IMR-90 (cell line): ENCODE results near the gene TPM2. TPM values are rescaled to one million over a fixed set of nuclear protein-coding genes. Genes with fewer than 3 reads are reported as not detected.

Experiments
- ATAC-seq: fragments of 200-7000 bp; cut with Tn5 transposase; 2 replicates; pipeline ENCODE4 v1.9.1; 2020; ENCODE audit warnings: low read depth, mild to moderate bottlenecking, moderate library complexity
- BruUV-seq: library from RNA; stranded (reverse); fragments of 400-500 nt; replicated peaks from 2 replicates; lab custom pipeline; 2021; lab: Mats Ljungman, UMichigan
- CTCF ChIA-PET: fragments of 300-600 bp; formaldehyde crosslinking; extraction: SDS; loops from one replicate; lab custom pipeline; 2021; ENCODE audit warnings: antibody characterized with exemption; lab: Yijun Ruan, JAX
- POLR2A ChIA-PET: fragments of 300-600 bp; sonication (Branson Sonifier 250); formaldehyde crosslinking; loops from one replicate; lab custom pipeline; 2022; ENCODE audit warnings: antibody characterized with exemption; ENCODE audit not compliant: unreplicated experiment; lab: Charles Lee
- DNase-seq: peaks from one replicate; pipeline ENCODE4 v3.0.0; 2013
- H2AFZ ChIP-seq: replicated peaks from 2 replicates; pipeline ENCODE3; 2013; ENCODE audit warnings: low read length, mild to moderate bottlenecking; ENCODE audit not compliant: poor library complexity
- H2AK5ac ChIP-seq: 2 replicates; pipeline ENCODE4 v1.6.1; 2013; ENCODE audit warnings: low read depth, low read length, inconsistent platforms
- H2AK9ac ChIP-seq: replicated peaks from 2 replicates; pipeline ENCODE3; 2013; ENCODE audit warnings: mild to moderate bottlenecking, low read depth, low read length, moderate library complexity; ENCODE audit not compliant: poor library complexity
- H2BK120ac ChIP-seq: 2 replicates; pipeline ENCODE4 v1.6.1; 2013; ENCODE audit warnings: low read depth, low read length, inconsistent platforms
- H2BK15ac ChIP-seq: 3 replicates; pipeline ENCODE4 v1.6.1; 2013; ENCODE audit warnings: low read depth, low read length, inconsistent platforms
- H2BK20ac ChIP-seq: 2 replicates; pipeline ENCODE4 v1.6.1; 2013; ENCODE audit warnings: low read depth, mild to moderate bottlenecking, inconsistent platforms, low read length, moderate library complexity
- H2BK5ac ChIP-seq: 2 replicates; pipeline ENCODE4 v1.6.1; 2013; ENCODE audit warnings: mild to moderate bottlenecking, low read depth, low read length, inconsistent platforms; ENCODE audit not compliant: poor library complexity, severe bottlenecking
- H3K14ac ChIP-seq: replicated peaks from 2 replicates; pipeline ENCODE4 v1.6.1; 2013; ENCODE audit warnings: low read depth, low read length, inconsistent platforms
- H3K18ac ChIP-seq: 2 replicates; pipeline ENCODE4 v1.6.1; 2013; ENCODE audit warnings: low read depth, low read length, control low read depth
- H3K23ac ChIP-seq: 2 replicates; pipeline ENCODE4 v1.6.1; 2013; ENCODE audit warnings: low read depth, low read length, inconsistent platforms
- H3K27ac ChIP-seq: 2 replicates; pipeline ENCODE4 v1.5.1; 2013; ENCODE audit warnings: mild to moderate bottlenecking, control low read depth, low read length; ENCODE audit not compliant: insufficient read depth
- H3K27me3 ChIP-seq: 2 replicates; pipeline ENCODE4 v1.6.1; 2013; ENCODE audit warnings: low read length; ENCODE audit not compliant: control insufficient read depth, insufficient read depth
- H3K36me3 ChIP-seq: 2 replicates; pipeline ENCODE4 v1.6.1; 2013; ENCODE audit warnings: low read length, mixed read lengths; ENCODE audit not compliant: control insufficient read depth, insufficient read depth
- H3K4ac ChIP-seq: 2 replicates; pipeline ENCODE4 v1.6.1; 2013; ENCODE audit warnings: low read depth, low read length, inconsistent platforms
- H3K4me1 ChIP-seq: 2 replicates; pipeline ENCODE4 v1.6.1; 2013; ENCODE audit warnings: low read length, mixed read lengths; ENCODE audit not compliant: control insufficient read depth, insufficient read depth
- H3K4me2 ChIP-seq: 2 replicates; pipeline ENCODE4 v1.6.1; 2013; ENCODE audit warnings: low read depth, mild to moderate bottlenecking, control low read depth, low read length, moderate library complexity
- H3K4me3 ChIP-seq: 2 replicates; pipeline ENCODE4 v1.5.1; 2013; ENCODE audit warnings: low read depth, mild to moderate bottlenecking, control low read depth, low read length, moderate library complexity; ENCODE audit not compliant: insufficient read depth
- H3K56ac ChIP-seq: 2 replicates; pipeline ENCODE4 v1.6.1; 2013; ENCODE audit warnings: low read length, inconsistent platforms; ENCODE audit not compliant: insufficient read depth; ENCODE audit errors: extremely low read depth
- H3K79me1 ChIP-seq, 2 experiments: 2 replicates each; pipeline ENCODE4 v1.6.1; 2013; ENCODE audit warnings: low read length in 2 of 2, inconsistent platforms in 1 of 2, low read depth in 1 of 2
- H3K9ac ChIP-seq: 2 replicates; pipeline ENCODE4 v1.6.1; 2013; ENCODE audit warnings: low read depth, low read length, control low read depth
- H3K9me1 ChIP-seq: 2 replicates; pipeline ENCODE4 v1.6.1; 2013; ENCODE audit warnings: low read length, inconsistent platforms; ENCODE audit not compliant: insufficient read depth
- H3K9me3 ChIP-seq: 2 replicates; pipeline ENCODE4 v1.6.1; 2013; ENCODE audit warnings: low read length; ENCODE audit not compliant: control insufficient read depth, insufficient read depth
- H4K20me1 ChIP-seq: 2 replicates; pipeline ENCODE4 v1.6.1; 2013; ENCODE audit warnings: low read length, inconsistent platforms; ENCODE audit not compliant: insufficient read depth
- H4K5ac ChIP-seq: 2 replicates; pipeline ENCODE4 v1.6.1; 2013; ENCODE audit warnings: mild to moderate bottlenecking, low read depth, low read length, control low read depth
- H4K8ac ChIP-seq, 2 experiments: 2 replicates each; pipeline ENCODE4 v1.6.1; 2013; ENCODE audit warnings: low read depth in 2 of 2, low read length in 2 of 2, control low read depth in 1 of 2, inconsistent platforms in 1 of 2
- H4K91ac ChIP-seq: 2 replicates; pipeline ENCODE4 v1.6.1; 2013; ENCODE audit warnings: low read depth, low read length, inconsistent platforms; ENCODE audit not compliant: insufficient read depth
- BHLHE40 ChIP-seq: fragments of 150-350 bp; IDR thresholded peaks from 2 replicates; pipeline ENCODE4 v1.6.1; 2016; ENCODE audit warnings: mild to moderate bottlenecking, low read depth, low read length
- CEBPB ChIP-seq: IDR thresholded peaks from 2 replicates; pipeline ENCODE4 v1.6.1; 2012; ENCODE audit warnings: low read depth, low read length, improper control_type of control experiment
- CHD1 ChIP-seq: IDR thresholded peaks from 2 replicates; pipeline ENCODE4 v1.6.1; 2012; ENCODE audit warnings: low read depth, low read length, improper control_type of control experiment
- ELK1 ChIP-seq: fragments of 150-350 bp; IDR thresholded peaks from 2 replicates; pipeline ENCODE4 v1.6.1; 2016; ENCODE audit warnings: low read depth, mild to moderate bottlenecking, low read length, moderate library complexity, borderline replicate concordance
- FOS ChIP-seq: fragments of 150-350 bp; IDR thresholded peaks from 2 replicates; pipeline ENCODE4 v1.6.1; 2016; ENCODE audit warnings: low read depth, low read length
- MAFK ChIP-seq: IDR thresholded peaks from 2 replicates; pipeline ENCODE4 v1.6.1; 2012; ENCODE audit warnings: low read depth, low read length, improper control_type of control experiment
- MAZ ChIP-seq: IDR thresholded peaks from 2 replicates; pipeline ENCODE4 v1.6.1; 2012; ENCODE audit warnings: low read depth, mild to moderate bottlenecking, low read length, improper control_type of control experiment, moderate library complexity, borderline replicate concordance
- MXI1 ChIP-seq: IDR thresholded peaks from 2 replicates; pipeline ENCODE4 v1.6.1; 2012; ENCODE audit warnings: low read depth, mild to moderate bottlenecking, low read length, moderate library complexity, borderline replicate concordance
- NFE2L2 ChIP-seq: fragments of 150-350 bp; IDR thresholded peaks from 2 replicates; pipeline ENCODE4 v1.6.1; 2016; ENCODE audit warnings: low read depth, mild to moderate bottlenecking, low read length
- POLR2A ChIP-seq: IDR thresholded peaks from 2 replicates; pipeline ENCODE4 v1.6.1; 2012; ENCODE audit warnings: mild to moderate bottlenecking, low read depth, low read length
- RAD21 ChIP-seq: IDR thresholded peaks from 2 replicates; pipeline ENCODE4 v1.6.1; 2012; ENCODE audit warnings: low read length, improper control_type of control experiment
- RCOR1 ChIP-seq: IDR thresholded peaks from 2 replicates; pipeline ENCODE4 v1.6.1; 2012; ENCODE audit warnings: mild to moderate bottlenecking, low read length, improper control_type of control experiment; ENCODE audit not compliant: insufficient replicate concordance
- RFX5 ChIP-seq: IDR thresholded peaks from 2 replicates; pipeline ENCODE4 v1.8.0; 2012; ENCODE audit warnings: low read depth, mild to moderate bottlenecking, low read length, moderate library complexity
- SMC3 ChIP-seq: fragments of 150-350 bp; IDR thresholded peaks from 2 replicates; pipeline ENCODE4 v1.6.1; 2016; ENCODE audit warnings: low read depth, mild to moderate bottlenecking, antibody characterized with exemption, low read length, moderate library complexity
- USF2 ChIP-seq: fragments of 150-350 bp; IDR thresholded peaks from 2 replicates; pipeline ENCODE4 v1.6.1; 2017; ENCODE audit warnings: mild to moderate bottlenecking, antibody characterized with exemption, low read length, low read depth
- WGBS, 2 experiments: methylation state at CpG; one replicate each; pipeline versions ENCODE4 v1.1.5 to v1.1.7; 2013; ENCODE audit warnings: missing lambda C conversion rate in 2 of 2; ENCODE audit not compliant: insufficient read length in 1 of 2; ENCODE audit errors: extremely low coverage in 2 of 2; 5-methylcytosine and 5-hydroxymethylcytosine counted together
- dilution Hi-C: fragments of 300-500 bp; cut with HindIII; formaldehyde crosslinking; loops from one replicate; pipeline ENCODE4 v1.14.3; 2018; ENCODE audit warnings: low sequenced_read_pairs; ENCODE audit not compliant: unreplicated experiment
- in situ Hi-C: fragments of 300-500 bp; cut with MboI; formaldehyde crosslinking; loops from 3 replicates; pipeline ENCODE4 v1.14.3; 2019; ENCODE audit warnings: low sequenced_read_pairs, inconsistent platforms, mixed read lengths
- intact Hi-C: fragments of 100-400 bp; cut with micrococcal nuclease; formaldehyde crosslinking; loops from 2 replicates; pipeline ENCODE4 v1.10.0; 2022
- polyA plus RNA-seq, 3 experiments: library from polyadenylated mRNA; depleted of rRNA; stranded (reverse); fragments of >200 nt; gene quantifications; 2 replicates each; pipeline ENCODE4 v1.2.3, GENCODE V29; 2012; ENCODE audit warnings: low replicate concordance in 1 of 3
- total RNA-seq: library from RNA; depleted of rRNA; stranded (reverse); fragments of >200 nt; gene quantifications from 2 replicates; pipeline ENCODE4 v1.2.3, GENCODE V29; 2012

TPM2 gene
- total and polyA plus RNA-seq, 2 of the 4 experiments (the other 2 are of a cell fraction), result 960 to 2,500 TPM

- H3K4ac ChIP-seq, result no peak overlapping the region
- H3K18ac ChIP-seq, result no peak overlapping the region
- H2AK5ac ChIP-seq, result no peak overlapping the region
- H4K20me1 ChIP-seq, result peaks cover 33% of the 10 kb centered on the region
- H2BK15ac ChIP-seq, result no peak overlapping the region
- H3K27me3 ChIP-seq, result no peaks in the 10 kb centered on the region
- no peak overlapping the region for H2BK120ac ChIP-seq
- in situ Hi-C loops, result no loop called here
- DNase-seq, result no peak
- H2AFZ ChIP-seq, result no peak overlapping the region
- no peak overlapping the region for H3K4me2 ChIP-seq
- H4K91ac ChIP-seq, result no peak overlapping the region
- H4K8ac ChIP-seq, result no peak overlapping the region
- 94% methylated on average over 7 of the region's 14 CpGs; no CpG with 5 or more reads in 1 of the 2 experiments for WGBS, 2 experiments
- no peaks in the 10 kb centered on the region for H3K9me3 ChIP-seq
- peaks cover 88% of the 10 kb centered on the region for H3K36me3 ChIP-seq
- H3K14ac ChIP-seq, result no peak overlapping the region
- no peak overlapping the region for H4K5ac ChIP-seq
- H2BK5ac ChIP-seq, result no peak overlapping the region
- no peak overlapping the region for H2AK9ac ChIP-seq
- H3K23ac ChIP-seq, result no peak overlapping the region
- dilution Hi-C loops, result no loop called here
- H3K4me3 ChIP-seq, result no peak overlapping the region
- no peak overlapping the region for H2BK20ac ChIP-seq
- no peak overlapping the region for H3K9ac ChIP-seq
- H3K27ac ChIP-seq, result no peak overlapping the region
- H3K79me1 ChIP-seq, result peaks cover 50 to 75% of the 10 kb centered on the region in 2 experiments
- intact Hi-C loops, result no loop called here
- ChIA-PET CTCF (interaction anchor here (1.8 kb wide), 1 partner anchor 21 kb away, joined by 6 read pairs; no protein-coding TSS in a partner anchor), POLR2A (interaction anchor here (0.6 kb wide), 1 partner anchor 10 kb away, joined by 3 read pairs; no protein-coding TSS in a partner anchor)
- no peaks in the 10 kb centered on the region for H3K4me1 ChIP-seq
- no peak overlapping the region for H3K56ac ChIP-seq
- no peak for ATAC-seq
- no peaks in the 10 kb centered on the region; the same call in 1 of the 2 replicates for H3K9me1 ChIP-seq
- no TSS peak for BruUV-seq
- TF ChIP-seq USF2 (no peak), FOS (no peak), MAZ (no peak), RFX5 (no peak), MXI1 (no peak), CEBPB (no peak), CHD1 (no peak), MAFK (no peak), RCOR1 (no peak), ELK1 (no peak), SMC3 (no peak), NFE2L2 (no peak), BHLHE40 (no peak), POLR2A (no peak), RAD21 (no peak)
These were observed 27.6 kb upstream of the TPM2 start for GRCh38 chr9:35717132-35717870.
